Non-pigmented ciliary epithelial cell (primary cell): ENCODE measurements around the gene BUB3.
A peak's percentile ranks its signal among the peaks of the same experiment; 100 is the strongest.

Source experiments
- DNase-seq: peaks from one replicate; pipeline ENCODE4 v3.0.0-alpha.2; 2010; ENCODE audit warnings: low read depth

Gene BUB3

GRCh38 chr10:123154092-123154710 lies at the start of gene BUB3:
Gene BUB3 (plus strand): TSS chr10:123154402. CDS start chr10:123154918, 516 bp downstream.
- peak; percentile 99 for DNase-seq

- DNase-seq: no peak
Measured at GRCh38 chr10:123109466-123109865, 44.7 kb upstream of the BUB3 start.

GRCh38 chr10:123117644-123118417 lies 36.4 kb upstream of the BUB3 start:
- DNase-seq: no peak

GRCh38 chr10:123119081-123119480 lies 35.1 kb upstream of the BUB3 start:
- no peak for DNase-seq

- no peak for DNase-seq
Measured at GRCh38 chr10:123126246-123126645, 28.0 kb upstream of the BUB3 start.

GRCh38 chr10:123129618-123130271 lies 24.5 kb upstream of the BUB3 start:
- DNase-seq: no peak

GRCh38 chr10:123132576-123133477 lies 21.4 kb upstream of the BUB3 start:
- DNase-seq: peak; percentile 20

GRCh38 chr10:123133541-123134342 lies 20.5 kb upstream of the BUB3 start:
- no peak for DNase-seq

- no peak for DNase-seq
Measured at GRCh38 chr10:123134343-123134914, 19.8 kb upstream of the BUB3 start.

- no peak for DNase-seq
Measured at GRCh38 chr10:123134915-123135414, 19.2 kb upstream of the BUB3 start.

GRCh38 chr10:123135415-123136141 lies 18.6 kb upstream of the BUB3 start, which contains the start of gene HMX3:
Gene HMX3 (plus strand): TSS chr10:123135970. CDS start chr10:123136051, 81 bp downstream.
- DNase-seq: no peak

GRCh38 chr10:123136221-123136805 lies 17.9 kb upstream of the BUB3 start:
- DNase-seq: no peak

GRCh38 chr10:123136806-123137642 lies 17.2 kb upstream of the BUB3 start:
- no peak for DNase-seq

- no peak for DNase-seq
Measured at GRCh38 chr10:123139165-123139520, 15.1 kb upstream of the BUB3 start.

GRCh38 chr10:123139521-123140163 lies 14.6 kb upstream of the BUB3 start:
- no peak for DNase-seq

GRCh38 chr10:123140164-123140982 lies 13.8 kb upstream of the BUB3 start:
- DNase-seq: no peak

GRCh38 chr10:123140983-123141390 lies 13.2 kb upstream of the BUB3 start:
- no peak for DNase-seq
